GM18858 (cell line): Measurements from ENCODE around the gene DENND2D.

Source experiments
- ATAC-seq: cut with Tn5 transposase; IDR thresholded peaks from one replicate; pipeline ENCODE4 v1.9.1; 2021; ENCODE audit not compliant: unreplicated experiment

The DENND2D gene, protein sequence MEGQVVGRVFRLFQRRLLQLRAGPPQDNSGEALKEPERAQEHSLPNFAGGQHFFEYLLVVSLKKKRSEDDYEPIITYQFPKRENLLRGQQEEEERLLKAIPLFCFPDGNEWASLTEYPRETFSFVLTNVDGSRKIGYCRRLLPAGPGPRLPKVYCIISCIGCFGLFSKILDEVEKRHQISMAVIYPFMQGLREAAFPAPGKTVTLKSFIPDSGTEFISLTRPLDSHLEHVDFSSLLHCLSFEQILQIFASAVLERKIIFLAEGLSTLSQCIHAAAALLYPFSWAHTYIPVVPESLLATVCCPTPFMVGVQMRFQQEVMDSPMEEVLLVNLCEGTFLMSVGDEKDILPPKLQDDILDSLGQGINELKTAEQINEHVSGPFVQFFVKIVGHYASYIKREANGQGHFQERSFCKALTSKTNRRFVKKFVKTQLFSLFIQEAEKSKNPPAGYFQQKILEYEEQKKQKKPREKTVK

DNA sequence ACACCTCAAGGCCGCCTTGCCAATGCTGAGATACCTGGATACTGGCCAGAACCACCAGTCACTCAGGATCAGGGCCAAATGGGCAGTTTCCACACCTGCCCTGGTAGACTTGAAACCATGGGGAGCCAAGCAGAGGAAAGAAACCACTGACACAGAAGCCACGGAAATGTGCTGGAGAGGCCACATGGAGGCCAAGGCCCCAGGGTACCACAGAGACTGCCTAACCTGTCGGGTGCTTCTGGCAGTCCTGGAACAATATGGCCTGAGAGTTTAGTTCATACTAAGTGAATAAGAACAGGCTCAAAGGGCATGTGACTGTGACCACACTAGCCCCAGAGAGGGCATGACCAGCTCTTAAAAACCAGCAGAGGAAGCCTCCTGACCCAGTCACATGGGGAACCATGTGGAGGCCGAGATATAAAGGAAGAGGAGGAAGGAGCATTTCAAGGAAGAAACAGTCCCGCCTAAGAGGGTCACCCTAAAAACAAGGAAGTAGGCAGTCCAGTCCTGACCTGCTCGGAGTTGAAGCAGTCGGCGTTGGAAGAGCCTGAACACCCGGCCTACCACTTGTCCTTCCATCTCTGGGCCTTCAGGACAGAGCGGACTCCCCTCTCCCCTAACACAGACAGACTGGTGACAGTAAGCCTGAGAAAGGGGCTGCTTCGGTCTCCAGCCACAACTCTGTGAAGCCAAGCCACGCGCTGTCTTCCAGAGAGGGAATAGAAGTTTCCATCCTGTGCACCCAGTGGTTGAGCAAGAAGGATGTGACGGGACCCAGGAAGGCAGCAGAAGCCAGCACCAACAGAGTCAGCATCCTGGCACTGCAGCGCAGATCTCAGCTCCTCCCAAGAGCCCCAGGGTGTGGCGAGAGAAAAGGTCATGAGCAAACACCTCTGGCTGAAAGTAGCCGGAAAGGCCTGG lies at the start of gene DENND2D:
Gene DENND2D, minus strand, starts transcription at position 766 of the 921 bp plus-strand sequence. Its CDS starts 187 bp downstream, at position 579.
- ATAC-seq: no peak

DNA sequence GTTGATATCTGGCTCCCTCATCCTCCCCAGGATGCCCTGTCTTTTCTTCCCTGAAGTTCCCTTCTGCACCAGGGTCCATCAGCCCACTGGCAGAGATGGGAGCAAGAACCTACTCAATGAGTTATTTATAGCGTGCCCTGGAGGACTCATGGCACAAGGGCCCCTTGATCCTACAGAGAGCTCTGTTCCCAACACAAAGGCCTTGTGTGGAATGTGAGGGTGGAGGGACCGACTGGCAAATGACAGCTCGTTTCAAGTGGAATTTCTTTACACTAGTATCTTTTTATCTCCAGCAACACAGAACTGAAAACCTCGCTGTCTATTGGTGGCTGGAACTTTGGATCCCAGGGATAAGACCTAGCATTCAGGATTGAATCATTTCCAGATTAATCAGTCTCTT lies 49.5 kb upstream of the DENND2D start:
- ATAC-seq: no peak

DNA sequence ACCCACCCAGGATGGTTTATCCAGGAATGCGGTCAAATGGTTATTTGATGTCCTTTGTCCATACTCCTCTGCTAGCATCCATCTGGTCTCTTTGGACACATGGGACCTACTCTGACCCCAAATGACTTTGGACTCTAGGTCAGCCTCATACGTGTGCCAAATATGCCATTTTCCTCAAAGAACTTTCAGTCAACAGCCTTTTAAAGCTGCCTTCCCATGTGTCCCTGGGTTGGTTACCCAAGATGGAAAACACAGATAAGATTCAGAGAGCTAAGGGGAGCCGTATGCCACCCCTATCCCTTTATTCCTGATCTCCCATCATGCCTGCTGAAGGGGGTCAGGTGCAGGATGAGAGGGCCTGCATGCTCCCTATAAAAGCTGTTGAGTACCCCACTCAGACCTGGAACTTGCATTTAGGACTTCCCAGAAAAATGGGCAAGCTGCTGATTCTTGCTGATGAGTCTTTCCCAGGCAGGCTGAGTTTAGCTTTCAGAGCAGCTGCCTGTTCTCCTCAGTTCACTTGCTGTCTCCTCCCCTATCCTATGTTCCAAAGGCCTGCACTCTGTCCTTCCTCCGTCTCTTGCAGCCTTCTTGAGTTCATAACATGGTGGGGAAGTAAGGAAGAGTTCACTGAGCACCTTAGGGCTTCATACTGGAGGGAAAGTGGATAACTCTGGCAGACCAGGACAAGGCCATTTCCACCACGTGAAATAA lies 46.8 kb upstream of the DENND2D start:
- ATAC-seq: no peak

DNA sequence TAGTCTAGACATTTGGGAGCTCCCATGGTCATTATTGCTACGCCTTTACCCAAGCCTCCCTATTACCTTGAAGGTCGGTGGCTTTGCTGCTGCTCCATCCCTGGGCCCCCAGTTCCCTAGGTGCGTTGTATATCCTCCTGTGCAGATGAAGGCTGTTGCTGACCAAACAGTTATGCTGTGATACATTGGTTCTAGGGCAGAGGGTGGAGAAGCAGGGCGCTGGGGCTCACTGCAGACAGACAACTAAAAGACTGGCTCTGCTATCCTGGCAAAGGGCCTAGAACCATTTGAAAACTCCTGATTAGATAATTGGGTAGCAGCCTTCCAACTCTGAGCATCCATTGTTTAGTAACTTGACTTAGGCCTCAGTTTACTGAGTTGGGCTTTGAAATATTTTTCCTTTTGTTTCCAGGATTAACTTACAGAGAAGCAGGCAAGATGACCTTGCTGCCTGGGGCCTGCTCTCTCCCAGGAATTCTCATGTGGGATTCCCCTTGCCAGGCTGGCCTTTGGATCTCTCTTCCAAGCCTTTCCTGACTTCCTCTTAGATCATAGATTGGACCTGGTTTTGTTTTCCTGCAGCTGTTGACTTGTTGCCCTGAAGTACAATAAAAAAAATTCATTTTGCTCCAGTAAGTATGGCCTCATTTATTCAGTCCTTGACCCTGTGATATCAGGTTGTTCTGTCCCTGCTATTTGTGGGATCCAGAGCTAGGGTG lies 42.5 kb upstream of the DENND2D start:
- no peak for ATAC-seq

DNA sequence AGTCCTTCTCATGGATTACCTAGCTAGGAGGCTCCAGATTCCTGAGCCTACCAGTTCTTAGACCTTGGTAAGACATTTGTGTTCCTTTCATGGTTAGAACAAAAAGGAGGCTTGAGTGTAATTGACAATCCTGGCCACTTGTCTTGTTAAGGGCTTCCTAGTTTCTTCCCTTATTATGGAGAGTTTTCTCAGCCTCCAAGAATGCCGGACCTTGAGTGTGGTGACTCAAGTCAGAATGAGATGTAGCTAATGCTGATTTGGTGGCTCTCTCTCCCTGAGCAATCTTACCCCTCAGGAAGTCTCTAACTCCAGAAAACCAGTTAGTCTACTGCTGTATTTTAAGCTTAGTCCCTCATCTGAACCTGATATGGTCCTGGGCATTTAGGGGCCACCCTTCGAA lies 41.4 kb upstream of the DENND2D start:
- ATAC-seq: no peak

DNA sequence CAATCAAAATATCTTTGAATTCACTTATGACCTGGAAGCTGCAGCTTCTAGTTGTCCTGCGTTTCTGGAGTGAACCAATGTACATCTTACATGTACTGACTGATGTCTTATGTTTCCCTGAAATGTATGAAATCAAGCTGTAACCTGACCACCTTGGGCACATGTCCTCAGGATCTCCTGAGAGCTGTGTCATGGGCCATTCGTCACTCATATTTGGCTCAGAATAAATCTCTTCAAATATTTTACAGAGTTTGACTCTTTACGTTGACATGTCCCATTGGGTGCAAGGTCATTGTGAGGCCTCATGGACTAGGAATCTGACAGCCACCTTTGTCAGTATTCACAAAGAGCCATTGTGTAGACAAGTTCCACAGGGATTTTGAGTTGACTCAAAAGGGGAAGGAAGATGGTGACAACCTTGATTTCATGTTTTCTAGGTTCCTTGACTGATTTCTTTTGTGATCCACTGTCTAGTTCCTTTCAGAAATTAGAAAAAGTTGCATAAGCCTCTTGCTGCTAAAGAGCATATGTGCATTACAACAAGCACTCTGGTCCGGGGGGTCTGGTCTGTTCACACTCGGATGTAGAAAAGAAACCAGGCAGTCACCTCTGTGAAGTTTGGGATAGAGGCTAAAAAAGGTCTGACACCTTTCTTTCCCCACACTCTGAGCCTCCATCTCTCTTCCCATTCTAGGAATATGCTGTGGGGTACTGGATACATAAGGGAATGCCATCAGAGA lies 37.8 kb upstream of the DENND2D start:
- no peak for ATAC-seq

DNA sequence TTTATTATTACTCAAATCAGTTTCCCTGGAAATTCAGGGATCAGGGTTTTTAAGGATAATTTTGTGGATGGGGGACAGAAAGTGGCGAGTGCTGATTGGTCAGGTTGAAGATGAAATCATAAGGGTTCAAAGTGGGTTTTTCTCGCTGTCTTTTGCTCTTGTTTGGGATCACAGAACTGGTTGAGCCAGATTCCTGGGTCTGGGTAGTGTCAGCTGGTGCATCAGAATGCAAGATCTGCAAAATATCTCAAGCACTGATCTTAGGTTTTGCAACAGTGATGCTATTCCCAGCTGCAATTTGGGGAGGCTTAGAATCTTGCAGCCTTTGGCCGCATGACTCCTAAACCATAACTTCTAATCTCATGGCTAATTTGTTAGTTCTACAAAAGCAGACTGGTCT lies 36.4 kb upstream of the DENND2D start:
- no peak for ATAC-seq

DNA sequence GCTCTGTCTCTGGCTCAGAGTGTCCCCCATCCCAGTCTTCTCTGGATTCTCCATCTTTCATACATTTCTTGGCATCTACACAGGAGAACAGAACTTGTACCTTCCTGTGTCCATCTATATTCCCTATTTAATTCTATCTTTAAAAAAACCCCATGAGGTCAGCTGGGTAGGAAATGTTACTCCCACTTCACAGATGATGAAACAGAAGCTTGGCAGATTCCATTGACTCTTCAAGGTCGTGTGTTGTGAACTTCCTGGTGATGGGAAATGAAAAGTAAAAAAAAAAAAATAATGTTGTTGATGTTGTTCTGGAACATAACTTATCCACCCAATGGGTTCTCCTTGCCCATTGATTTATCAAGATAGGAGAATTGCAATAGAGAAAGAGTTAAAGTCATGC lies 35.9 kb upstream of the DENND2D start:
- ATAC-seq: no peak

DNA sequence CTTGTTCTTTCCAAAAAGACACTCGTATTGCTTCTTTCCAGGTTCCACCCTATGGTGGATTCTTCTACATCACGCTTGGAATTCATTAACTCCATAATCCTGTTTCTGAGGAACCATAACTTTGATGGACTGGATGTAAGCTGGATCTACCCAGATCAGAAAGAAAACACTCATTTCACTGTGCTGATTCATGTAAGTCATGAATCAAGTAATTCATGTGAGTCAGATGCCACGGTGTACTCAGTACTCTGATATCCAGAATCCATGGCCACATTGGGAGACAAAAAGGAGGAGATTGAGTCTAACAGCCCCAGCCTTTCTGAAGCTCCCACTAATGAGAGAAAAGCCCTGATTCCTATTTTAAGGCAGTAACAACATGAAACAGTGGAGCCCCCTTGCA lies 34.4 kb upstream of the DENND2D start:
- no peak for ATAC-seq

DNA sequence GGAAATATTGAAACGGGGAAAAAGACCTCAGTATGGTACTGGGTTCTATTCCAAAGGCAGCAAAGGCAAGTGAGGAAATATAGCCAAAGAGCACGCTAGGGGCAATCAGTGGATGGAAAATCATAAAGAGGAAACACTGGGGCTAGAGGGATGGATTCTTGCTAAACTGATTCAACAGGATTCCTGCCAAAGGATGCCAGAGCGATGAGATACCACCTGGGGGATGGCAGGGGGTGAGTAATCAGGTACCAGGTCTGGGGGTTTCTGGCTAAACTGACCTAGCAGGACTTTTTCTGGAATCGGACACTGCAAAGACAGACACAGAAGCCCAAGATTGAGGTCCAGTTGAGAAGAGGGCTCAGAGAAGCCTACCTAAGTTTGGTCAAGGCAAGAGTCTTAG lies 33.8 kb upstream of the DENND2D start:
- ATAC-seq: no peak

DNA sequence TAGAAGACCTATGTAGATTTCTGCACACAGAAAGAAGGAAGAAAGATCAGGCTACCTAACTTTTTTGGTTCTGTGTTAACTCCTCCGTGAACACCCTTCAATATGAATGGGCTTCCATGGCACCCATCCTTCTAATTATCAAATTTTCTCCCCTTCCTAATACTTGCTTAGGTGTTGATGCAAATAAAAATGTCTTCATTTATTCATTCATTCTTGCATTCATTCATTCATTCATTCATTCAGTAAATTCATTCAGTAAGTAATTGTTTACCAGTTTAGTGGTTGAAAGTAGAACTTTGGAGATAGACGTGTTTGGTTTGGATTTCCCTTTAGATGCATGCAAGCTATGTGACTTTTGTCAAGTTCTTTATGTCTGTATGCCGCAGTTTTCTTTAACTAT lies 31.7 kb upstream of the DENND2D start:
- ATAC-seq: no peak

DNA sequence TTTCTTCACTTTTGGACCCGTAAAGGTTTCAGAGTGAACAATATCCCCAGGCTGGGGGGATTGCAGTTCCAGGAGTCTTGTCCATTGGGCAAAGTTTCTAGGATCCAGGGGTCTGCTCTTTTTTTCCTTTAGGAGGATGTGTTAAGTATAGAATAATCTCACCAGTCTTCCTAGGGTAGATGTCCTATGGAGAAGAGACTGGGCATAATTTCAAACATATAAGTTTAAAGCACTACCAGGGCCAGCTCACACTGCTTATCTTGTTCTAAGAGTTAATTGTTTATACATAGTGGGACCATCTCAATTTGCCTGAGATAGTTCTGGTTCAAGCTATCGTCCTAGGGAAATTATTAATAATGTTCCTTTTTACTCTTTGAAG lies 28.3 kb upstream of the DENND2D start:
- no peak for ATAC-seq

DNA sequence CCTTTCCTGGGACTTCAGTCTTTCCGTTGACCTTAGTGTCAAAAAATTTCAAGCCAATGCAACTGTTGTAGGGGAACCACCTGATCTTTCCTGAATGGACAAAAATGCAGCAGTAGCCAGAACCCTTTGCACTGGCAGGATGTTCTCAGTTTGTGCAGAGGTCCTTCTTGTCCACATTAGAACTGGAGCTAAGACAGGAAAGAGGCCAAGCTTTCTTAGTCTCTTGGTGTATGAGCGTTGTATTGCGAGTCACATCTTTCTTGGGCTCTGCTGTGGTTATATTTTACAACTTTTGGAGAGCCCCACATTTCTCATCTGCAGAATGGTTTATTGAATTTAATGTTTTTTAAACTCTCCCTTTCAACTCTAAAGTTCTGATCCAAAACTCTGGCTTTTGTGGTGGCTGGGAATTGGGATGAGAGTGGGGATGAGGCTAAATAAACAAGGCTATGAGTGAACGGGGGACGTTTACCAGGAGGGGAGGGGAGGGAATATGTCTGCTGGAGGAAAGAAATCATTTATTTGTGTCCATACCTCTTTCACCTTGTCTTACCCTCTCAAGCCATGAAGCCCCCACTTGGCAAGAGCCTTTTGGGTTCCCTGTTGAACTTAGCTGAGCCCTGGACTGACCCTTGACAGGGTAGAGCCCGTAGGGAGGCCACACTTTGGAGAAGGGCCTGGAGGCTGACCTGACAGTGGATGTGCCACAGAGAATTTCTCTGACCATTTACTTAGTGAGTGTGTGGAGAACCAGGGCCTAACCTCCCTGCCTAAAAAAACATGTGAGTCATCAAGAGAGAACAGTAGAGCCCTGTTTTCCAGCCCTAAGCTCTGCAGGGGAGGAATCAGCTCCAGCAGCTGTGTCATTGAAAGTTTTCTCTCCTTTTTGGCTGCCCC lies 27.7 kb upstream of the DENND2D start:
- ATAC-seq: no peak

DNA sequence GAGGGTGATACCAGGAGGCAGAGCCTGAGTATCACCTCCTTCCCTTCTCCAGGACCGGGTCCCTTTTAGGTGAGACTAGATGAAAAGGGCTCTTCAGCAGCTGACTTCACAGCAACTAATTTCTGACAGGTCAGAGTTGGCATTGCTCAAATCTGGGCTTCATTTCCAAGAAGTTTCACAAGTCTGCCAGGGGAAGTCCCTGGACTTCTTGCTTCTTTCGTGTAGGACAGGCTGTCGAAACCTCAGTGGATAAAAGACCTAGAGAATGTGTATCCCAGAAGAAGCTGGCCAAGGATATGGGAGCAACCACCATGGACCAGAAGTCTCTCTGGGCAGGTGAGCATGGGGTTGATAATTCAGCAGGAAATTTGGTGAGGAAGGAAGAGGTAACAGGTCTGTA lies 27.0 kb upstream of the DENND2D start, which contains the start of gene CHI3L2:
Gene CHI3L2, plus strand, starts transcription at position 280 of the 400 bp plus-strand sequence. Its CDS starts 17 bp downstream, at position 297.
- ATAC-seq: no peak

DNA sequence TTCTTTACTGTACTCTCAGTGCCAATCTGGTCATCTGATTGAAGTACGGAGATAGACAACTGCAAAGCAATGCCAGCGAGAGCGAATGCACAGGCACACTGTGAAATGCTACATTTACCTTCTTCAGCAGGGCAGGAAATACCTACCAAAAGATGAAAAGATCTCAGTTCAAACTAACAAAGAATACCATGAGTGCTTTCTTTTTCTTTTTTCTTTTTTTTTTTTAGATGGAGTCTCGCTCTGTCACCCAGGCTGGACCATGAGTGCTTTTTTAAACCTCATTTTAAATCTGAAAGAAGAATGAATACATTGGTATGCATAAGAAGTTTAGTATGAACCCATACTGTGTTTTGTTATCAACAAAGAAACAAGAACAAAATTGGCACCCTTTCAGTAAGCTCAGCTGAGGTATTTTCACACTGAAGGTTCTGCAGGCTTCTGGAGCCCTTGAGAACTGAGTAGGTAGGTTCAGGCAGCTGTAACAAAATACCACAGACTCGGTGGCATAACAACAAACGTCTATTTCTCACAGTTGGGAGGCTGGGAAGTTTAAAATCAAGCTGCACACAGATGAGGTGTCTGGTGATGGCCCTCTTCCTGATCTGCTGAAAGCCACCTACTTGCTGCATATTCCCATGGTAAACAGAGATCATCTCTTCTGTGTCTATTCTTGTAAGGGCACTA lies 25.4 kb upstream of the DENND2D start:
- no peak for ATAC-seq

DNA sequence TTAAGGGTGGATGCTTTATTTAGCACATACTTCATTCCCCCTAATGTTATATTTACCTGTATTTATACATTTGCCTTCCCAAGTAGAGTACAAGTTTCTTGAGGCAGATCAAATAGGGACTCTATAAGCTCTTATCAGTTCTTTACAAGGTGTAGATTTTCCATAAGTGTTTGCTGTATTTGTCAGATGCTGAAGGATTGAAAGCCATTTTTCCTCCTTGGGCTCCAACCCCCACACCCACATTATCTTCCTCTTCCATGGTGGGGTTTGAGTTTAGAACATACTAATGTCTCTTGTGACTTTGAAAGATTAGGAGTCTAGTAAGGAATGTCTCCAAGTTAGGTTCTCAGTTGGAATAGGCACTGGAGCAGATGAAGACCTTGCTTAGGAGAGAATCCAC lies 24.6 kb upstream of the DENND2D start:
- ATAC-seq: no peak

DNA sequence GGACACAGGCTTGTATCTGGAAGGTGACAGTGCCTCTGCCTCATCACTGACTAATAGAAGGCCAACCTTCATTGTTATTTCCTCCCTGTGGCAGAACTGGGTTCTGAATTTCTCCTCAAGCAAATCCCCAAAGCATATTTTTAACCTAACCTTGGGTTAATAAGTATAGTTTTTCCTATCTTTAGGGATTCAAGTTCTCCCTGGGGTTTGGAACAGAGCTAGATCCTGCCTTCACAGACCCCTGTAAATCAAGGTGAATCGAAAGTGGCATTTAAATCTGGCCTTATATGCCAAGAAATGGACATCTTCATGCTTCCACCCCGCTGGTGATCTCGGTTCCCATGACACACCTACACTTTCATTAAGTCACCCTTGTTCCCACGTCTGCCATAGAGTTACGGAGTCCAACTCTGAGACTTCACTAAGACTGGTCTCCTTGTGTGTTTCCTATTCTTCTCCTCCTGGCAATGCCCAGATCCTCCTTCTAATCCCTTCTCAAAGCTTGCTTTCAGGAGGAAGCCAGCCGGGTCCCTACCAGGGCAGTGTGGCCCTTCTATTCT lies 22.8 kb upstream of the DENND2D start:
- ATAC-seq: no peak
